ENCODE data around the gene CALHM2.

DNA sequence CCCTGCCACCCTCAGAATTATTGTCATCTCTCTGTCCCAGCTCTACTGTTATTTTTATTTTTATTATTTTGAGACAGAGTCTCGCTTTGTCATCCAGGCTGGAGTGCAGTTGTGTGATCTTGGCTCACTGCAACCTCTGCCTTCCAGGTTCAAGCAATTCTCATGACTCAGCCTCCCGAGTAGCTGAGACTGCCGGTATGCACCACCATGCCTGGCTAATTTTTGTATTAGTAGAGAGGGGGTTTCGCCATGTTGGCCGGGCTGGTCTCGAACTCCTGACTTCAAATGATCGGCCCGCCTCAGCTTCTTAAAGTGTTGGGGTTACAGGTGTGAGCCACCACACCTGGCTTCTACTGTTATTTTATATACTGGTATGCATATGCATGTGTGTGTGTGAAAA is 11.0 kb downstream of the CALHM2 start:
- TF ChIP-seq CTCF (IDR thresholded peaks at IDR 0.05) (no peak), POLR2A (IDR thresholded peaks at IDR 0.05) (no peak), EP300 (IDR thresholded peaks at IDR 0.05) (no peak)
